HFF-Myc (cell line): ENCODE measurements around the gene GLDN.

Experiments
- DNase-seq: peaks from one replicate; pipeline ENCODE4 v3.0.0-alpha.2; 2011; ENCODE audit warnings: low read depth; ENCODE audit errors: extremely low read depth
- H3K4me3 ChIP-seq: replicated peaks from 2 replicates; pipeline ENCODE4 v1.5.1; 2011; ENCODE audit warnings: low read depth, mild to moderate bottlenecking, control low read depth, low read length
- TF ChIP-seq, protein P1 (sequence below): IDR thresholded peaks from 2 replicates; pipeline ENCODE4 v1.5.1; 2012; ENCODE audit warnings: mild to moderate bottlenecking, low read depth, low read length, control low read depth; ENCODE audit errors: missing control alignments

Gene GLDN

DNA sequence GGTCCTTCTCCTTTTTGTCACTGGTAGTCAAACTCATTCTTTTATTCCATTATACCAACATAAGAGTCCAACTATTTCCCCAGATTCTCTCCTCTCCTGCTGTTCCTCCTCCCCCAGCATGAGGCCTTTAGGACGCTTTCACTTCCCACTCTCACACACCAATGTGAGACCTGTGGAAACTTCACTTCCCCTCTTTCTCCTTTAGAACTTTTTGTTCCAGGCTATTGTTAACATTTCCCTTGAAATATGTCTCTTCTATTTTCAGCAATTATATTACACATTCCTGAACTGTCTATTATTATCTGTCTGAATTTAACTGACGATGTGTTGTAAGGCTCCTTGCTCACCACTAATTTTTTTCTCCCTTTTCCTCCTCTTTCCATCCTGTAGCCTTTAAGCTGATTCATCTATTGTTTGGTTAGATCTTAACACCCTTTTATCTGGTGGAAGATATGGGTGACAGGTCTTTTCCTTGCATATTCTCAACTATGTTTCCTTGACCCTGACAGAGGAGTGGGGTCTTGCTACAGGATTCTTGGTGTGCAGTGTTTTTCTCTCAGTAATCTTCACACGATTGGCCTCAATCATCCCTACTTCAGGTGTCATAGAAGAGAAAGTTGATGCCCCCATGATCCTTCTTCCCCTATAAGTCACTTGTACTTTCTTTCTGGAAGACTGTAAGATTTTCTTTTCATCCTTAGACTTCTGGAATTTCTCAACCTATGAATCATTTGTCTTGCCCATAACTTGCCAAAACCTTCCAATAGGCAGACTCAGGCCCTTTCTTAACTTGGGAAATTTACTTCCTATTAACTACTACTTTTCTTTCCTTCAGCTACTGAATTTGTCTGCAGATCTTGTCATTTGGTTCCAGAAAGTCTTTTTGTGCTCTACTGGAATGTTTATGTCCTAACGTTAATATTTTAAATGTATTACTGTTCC, 9.0 kb upstream of the GLDN start:
- no peak overlapping the region for H3K4me3 ChIP-seq
- DNase-seq: no peak
- TF ChIP-seq, protein P1, sequence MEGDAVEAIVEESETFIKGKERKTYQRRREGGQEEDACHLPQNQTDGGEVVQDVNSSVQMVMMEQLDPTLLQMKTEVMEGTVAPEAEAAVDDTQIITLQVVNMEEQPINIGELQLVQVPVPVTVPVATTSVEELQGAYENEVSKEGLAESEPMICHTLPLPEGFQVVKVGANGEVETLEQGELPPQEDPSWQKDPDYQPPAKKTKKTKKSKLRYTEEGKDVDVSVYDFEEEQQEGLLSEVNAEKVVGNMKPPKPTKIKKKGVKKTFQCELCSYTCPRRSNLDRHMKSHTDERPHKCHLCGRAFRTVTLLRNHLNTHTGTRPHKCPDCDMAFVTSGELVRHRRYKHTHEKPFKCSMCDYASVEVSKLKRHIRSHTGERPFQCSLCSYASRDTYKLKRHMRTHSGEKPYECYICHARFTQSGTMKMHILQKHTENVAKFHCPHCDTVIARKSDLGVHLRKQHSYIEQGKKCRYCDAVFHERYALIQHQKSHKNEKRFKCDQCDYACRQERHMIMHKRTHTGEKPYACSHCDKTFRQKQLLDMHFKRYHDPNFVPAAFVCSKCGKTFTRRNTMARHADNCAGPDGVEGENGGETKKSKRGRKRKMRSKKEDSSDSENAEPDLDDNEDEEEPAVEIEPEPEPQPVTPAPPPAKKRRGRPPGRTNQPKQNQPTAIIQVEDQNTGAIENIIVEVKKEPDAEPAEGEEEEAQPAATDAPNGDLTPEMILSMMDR: no peak

DNA sequence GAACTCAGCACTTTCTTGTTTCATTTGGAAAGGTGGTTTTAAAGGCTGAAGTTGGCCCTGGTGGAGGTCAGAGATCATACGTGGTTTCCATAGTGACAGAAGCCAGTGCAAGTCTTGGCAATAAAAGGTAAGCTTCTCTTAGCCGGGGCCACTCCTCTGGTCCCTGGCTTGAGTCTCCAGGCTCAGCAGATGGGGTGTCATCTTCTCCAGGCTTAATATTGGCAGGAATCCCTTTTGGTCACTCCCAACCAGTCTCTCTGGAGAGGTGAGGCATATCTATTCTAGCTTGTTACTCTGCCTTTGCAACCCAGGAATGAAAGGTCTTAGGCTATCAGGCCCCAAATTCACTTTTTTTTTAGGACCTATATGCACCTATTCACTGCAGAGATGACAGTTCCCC, 7.9 kb upstream of the GLDN start:
- no peak for DNase-seq
- TF ChIP-seq, protein P1: no peak
- H3K4me3 ChIP-seq: no peak overlapping the region

DNA sequence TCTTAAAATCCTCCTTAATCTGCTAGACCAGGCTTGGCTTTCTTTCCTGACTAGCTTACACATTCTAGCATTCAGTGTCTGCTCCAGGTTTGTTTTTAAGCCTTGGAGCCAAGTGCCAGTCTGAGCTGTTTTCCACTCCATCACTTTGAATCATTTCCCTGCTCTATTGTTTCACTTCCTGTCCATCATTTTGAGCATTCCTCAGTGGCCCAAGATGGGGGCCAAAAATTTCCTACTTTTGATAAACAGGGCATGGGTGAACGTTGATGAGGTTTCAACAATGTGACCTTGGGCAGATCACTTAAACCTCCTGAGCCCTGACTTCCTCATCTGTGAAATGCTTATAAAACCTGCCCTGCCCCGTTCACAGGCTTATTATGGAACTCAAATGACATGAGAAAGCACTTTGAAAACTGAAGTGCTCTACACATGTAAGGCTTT, 7.4 kb upstream of the GLDN start:
- DNase-seq: no peak
- TF ChIP-seq, protein P1: no peak
- no peak overlapping the region for H3K4me3 ChIP-seq

DNA sequence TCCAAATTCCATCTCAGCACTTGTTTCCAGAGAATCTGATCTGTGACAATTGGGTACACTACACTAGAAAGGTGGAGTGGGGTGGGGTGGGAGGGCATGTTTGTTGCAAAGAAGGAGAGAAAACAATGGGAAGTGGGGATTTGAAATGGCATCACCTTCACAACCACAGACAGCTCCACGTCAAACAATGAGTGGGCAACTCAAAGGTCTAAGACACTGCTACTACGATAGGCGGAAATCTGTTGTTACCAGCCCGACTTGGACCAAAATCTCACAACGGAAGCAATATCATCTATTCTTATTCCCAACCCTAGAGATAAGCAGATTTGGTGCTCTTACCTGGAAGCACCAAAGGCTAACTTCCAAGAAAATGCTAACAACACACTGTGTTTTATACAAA, 6.4 kb upstream of the GLDN start:
- TF ChIP-seq, protein P1: no peak
- H3K4me3 ChIP-seq: no peak overlapping the region
- no peak for DNase-seq

DNA sequence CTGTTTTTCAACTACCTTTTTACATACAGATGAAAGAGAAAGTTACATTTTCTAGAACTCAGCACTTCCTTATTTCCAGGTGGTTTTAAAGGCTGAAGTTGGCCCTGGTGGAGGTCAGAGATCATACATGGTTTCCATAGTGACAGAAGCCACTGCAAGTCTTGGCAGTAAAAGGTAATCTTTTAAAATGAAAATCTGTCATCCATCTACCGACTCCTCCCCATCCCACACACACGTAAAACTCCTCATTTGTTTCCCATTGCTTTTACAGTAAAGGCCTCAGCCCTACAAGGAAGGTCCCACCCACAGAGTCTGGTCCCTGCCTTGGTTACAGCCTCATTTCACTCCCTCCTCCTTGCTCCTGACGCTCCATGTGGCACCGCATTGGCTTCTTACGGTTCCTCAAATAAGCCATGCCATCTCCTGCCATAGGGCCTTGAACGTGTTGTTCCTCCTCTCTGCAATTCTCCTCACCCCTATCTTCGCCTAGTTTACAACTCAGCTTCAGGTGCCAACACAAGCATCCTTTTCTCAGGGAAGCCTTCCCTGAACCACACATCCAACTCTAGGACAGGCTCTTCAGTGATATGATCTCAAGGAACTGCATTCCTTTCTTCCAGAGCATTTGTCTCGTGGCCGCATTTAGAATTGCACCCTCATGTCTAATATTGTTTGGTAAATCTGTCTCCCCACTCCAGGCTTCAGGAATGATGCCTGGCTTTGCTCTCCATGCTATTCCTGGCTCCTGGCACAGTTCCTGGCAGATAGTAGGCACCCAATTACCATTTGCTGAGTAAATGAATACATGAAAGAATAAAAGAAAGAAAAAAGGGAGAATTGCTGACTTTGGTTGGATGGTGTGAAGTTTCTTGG, 5.7 kb upstream of the GLDN start:
- DNase-seq: no peak
- H3K4me3 ChIP-seq: no peak overlapping the region
- TF ChIP-seq, protein P1: no peak

DNA sequence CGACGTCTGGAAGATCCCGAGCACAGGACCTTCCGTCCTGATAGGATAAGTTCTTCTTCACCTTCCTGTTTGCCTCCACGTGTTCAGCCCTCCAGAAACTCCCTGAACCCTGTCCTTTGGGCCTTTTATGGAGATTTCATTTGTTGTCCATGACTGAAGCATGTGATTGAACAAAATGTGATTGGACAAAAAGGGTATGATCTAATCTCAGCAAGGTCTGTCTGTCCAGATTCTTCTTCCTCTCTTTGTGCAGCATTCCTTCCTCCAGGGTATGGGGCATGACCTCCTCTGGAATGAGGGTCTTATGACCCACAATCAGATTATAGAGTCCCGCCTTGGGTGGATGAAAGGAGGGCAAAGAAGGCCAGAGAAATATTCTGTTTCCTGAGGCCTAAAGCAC, 3.0 kb upstream of the GLDN start, which contains the start of gene CYP19A1:
TSS of gene CYP19A1 (minus strand) at position 101 of the 400 bp plus-strand sequence. CDS start 95,684 bp downstream, outside the sequence.
- TF ChIP-seq, protein P1: no peak
- H3K4me3 ChIP-seq: no peak within 1 kb of the TSS
- DNase-seq: no peak
